GM19351 (cell line): ENCODE data around the gene TMIE.

Experiments
- ATAC-seq: cut with Tn5 transposase; IDR thresholded peaks from one replicate; pipeline ENCODE4 v1.9.1; 2021; ENCODE audit warnings: mild to moderate bottlenecking, moderate library complexity; ENCODE audit not compliant: unreplicated experiment

Gene TMIE

DNA sequence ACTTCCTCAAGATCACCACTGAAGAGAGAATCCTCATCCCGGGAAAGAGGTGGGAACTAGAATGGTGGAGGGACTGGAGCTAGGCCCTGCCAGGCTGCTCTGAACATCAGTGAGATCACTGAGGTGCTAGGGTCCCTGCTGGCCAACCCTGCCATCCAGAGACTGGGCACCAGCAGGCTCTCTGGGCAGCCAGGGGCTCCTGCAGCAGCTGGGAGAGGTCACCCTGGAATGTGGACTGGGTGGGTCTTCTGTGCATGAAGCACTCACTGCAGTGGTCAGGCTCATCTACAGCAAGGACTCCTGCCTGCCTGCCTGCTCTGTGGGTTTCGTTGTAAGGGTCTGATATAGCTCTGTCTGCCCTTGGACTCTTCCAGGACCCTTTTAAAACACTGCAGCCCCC is 32.6 kb upstream of the TMIE start:
- no peak for ATAC-seq

DNA sequence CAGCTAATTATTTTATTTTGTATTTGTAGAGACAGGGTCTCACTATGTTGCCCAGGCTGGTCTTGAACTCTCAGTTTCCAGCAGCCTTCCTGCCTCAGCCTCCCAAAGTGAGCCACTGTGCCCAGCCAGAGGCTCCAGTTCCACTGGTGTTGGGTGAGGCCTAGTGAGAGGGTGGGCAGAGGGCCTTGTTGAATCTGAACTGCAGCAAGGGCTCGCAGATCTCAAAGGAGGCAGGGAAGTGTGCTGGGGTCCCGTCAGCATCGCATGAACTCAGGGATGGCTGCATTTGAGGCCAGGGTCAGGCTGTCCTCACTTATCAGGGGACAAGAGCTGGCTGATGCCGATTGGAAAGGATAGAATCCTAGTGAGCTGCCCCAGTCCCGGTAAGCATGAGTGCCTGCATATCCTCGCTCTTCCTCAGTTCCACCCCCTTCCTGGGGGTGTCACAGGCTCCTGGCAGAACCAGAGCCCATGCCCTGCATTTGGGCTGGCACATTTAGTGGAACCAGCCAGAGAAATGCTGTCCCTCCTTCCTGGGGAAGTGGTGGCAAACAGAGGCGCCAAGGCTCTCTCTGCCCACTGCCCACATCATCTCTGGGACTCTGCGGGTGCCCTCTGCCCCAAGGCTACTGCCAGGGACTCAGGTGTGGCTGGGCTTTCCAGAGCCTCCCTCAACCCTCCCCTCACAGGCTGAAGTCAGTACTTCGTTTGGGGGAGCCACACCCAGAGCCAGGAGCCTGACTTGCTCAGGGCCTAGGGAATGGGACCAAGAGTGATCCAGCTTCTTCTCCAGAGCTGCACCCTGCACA is 31.8 kb upstream of the TMIE start:
- ATAC-seq = no peak

DNA sequence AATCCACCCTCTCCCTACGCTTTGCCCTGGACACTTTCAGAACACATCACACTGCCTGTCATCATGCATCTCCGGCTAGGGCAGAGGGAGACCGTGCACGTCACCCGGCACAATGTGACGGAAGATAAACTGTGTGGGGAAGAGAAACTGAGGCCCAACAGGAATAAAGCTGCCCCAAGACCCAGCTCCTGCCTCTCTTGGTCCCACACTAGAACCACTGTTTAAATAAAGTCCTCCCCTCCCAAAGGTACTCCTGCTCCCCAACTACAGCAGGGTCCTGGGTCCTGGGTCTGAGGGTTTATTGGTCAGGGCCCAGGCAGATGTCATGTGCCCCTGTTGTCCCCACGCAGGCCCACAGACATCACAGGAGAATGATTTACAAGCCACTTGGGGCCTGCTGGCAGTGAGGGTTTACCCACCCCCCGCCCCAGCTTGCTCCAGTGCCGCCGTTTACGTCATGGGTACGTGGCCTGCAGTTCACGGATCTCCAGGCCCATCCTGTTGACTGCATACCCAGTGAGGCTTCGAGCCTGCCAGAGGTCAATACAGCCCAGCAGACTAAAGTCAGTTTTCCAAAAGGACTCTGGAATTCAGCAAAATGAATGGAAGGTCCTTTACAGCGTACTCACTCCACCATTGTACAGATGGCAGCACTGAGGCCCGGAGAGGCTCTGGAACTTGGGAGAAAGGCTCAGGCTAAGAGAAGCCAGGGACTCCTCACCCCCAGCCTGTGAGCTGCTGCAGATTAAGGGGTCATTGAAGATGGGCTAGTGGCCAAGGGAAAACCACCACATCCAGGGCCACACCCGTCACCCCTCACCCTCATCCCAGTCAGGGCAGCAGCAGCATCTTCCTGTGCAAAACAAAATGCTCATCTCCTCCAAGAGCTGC is 30.9 kb upstream of the TMIE start:
- ATAC-seq = no peak

DNA sequence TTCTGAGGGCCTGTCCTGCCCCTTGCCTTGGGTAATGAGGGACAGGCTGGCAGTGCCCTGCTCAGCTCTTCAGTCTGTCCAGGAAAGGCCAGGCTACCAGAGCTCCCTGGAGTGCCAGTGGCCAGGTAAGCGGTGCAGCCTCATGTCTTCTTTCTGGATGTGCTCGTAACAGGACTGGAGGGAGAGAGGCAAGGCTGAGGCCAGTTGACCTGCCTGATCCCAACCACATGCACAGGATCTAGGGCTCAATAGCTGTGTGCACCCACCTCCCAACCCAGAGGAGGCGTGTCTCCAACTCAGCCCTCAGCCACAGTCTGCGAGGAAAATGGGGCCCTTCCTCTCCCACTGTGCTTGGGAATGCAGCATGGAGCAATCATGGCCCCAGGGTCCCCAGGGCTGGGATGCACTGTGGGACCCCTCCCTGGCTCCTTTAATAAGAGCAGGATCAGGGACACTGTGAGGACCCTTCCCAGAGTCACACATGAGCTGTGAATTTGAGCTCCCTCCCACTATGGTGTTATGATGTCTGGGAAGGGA is 30.2 kb upstream of the TMIE start:
- no peak for ATAC-seq

DNA sequence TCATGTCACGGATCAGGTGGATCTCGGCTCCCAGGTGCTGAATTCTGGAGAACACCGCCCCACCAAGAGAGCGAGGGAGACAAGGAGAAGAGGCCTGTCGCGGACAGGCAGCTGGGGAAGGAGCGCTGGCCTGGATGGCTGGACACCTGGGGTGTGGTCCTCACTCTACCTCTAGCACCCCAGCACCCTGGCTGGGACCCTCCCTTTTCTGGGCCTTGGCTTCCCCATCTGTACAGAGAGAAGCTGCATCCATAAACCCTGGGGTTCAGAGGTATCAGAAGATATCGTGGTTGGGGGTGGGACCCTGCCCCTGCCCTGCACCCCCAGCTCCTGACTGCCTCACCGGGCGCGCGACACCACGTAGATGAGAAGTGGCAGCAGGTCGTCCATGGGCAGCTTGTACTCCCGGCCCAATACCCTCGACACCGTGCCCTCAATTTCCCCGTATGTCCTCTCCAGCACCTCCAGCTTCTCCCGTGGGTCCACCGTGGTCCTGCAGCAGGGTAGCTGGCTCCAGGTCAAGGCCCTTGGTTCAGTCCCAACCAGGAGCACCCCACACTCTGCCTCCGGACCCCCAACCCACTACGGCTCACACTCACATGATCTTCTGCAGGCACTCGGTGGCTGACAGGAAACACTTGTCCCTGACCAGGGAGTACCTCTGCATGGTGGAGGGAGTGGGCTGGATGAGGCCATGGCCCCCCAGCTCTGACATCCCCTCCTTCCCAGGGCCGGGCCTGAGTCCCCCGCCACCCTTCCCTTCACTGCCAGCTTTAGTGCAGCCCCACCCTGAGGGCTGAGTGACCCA is 29.4 kb upstream of the TMIE start:
- ATAC-seq = no peak

DNA sequence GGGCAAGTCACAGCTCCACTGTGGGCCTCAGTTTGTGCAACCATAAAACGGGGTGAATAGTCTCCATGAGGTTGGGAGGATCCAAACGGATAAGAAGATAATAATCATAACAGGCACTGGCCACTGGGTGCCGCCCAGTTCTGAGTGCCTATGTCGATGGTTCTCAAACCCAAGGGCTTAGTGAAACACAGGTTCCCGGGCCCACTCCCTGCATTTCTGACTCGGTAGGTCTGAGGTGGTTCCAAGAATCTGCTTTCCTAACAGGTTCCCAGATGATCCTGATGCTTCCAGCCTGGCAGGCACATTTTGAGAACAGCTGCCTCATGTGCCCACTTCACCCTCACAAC is 28.9 kb upstream of the TMIE start:
- ATAC-seq = no peak

DNA sequence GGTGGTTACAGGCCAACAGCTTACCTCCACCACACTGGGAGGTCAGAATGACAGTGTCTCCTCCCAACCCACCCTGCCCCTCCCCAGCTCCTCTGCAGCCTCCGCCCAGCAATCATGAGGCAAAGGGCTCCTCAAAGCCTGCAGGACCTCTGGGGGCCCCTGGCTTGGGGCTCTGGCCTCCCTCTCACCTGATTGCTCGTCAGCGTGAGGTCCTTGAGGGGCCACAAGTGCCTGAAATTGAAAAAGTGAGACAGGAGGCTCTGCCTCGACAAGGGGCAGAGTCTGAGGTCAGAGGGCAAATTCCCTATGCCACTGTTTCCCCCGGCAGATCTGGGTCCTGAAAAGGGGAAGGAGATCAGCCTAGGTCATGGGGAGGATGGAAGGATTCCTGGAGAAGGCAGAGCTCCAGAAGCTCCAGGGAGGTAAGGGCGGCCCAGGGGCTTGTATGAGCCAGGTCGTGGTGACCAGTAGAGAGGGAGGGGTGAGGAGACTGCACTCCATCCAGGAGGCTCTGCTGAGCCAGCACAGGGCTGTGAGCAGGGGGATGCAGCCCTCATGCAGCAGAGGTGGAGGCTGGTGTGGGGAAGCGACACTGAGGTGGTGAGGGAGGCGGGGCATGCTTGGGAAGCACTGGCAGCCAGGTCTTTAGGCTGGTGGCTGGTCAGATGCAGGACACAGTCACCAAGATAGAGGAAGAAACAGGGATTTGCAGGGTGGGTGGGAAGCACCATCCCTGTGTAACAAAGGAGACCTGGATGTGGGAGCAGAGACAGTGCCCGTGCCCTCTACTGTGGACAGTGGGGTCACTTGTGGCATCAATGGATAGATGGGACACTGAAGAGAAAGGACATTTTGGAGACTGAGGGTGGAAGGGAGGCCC is 27.8 kb upstream of the TMIE start:
- ATAC-seq = no peak

DNA sequence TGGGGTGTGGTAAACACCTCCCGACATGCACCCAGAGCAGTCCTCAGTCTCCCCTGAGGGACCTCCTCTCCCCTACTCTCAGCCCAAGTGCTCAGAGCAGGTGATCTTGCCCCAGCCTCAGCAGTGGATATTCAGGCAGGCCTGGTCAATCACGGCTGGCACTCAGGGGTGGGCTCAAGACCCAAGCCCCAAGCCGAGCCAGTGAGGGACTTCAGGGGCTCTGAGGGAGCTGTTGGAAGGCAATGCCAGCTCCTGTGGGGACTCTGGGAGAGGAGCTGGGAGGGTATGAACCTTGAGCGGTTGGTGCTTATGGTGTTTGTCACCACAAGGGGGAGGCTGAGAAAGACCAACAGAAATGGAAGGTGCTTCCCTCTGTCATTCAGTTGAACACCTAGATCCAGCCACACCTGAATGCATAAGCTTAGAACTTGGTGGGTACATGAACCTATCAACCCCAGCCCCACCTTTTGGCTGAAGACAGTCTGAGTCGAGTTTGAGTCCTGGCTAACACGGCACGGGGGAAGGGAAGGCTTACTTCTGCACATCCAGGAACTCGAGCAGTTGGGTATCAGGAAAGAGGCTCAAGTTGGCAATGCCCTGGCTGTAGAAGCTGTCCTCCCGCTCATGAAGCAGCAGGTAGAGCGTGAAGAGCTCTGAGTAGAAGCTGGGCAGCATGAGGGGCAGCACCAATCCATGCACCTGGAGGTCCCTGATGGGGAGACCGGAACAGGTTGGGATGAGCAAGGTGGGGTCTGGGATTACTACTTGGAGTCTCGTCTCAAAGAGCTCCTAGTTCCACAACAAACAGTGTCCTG is 27.0 kb upstream of the TMIE start:
- no peak for ATAC-seq

DNA sequence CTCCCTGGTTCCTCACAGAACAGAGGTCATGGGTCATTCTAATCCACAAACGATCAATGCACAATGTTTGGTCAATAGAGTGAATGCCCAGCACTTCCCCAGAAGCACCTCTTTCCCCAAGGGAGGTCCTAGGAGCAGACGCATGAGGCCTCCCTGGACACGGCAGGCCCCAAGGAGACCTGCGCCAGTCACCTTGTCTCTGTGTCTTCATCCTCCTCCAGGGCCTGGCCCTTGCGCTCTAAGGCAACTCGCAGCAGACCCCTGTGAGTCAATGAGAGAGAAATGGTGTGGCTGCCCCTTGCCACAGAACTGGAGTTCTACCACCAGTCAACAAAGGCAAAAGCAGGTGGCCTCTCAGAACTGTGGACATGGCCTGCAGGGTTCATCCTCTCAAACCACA is 25.8 kb upstream of the TMIE start:
- ATAC-seq = no peak

DNA sequence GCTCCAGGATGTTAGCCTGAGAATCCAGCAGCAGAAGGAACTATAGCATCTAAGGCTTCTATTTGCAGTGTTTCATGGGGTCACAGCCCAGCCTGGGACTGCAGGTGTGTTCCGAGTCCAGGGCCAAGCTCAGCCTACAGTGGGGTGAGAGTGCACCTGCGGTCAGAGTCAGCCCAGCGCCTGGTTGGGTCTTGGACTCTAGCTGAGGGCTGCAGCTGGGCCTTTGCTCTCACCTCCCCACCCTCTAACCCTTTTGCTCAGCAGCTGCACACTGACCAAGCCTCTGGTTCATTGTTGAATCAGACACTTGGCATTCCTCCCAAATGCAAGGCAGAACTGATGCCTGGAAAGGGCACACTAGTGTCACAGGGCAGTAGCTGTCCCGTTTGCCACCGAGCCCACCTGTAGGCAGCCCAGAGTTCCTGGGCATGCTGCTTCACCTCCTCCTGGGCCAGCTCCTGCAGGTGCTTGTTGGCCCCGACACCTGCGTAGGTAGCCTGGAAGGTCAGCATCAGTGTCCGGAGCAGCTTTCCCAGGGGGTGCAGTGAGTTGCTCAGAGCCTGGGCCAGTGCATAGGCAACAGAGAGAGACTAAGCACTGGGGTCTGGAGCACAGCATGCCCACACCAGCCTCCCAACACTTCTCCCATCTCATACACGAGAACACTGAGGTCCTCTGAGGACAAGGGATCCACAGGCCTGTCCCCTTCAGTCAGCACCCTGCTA is 25.2 kb upstream of the TMIE start:
- ATAC-seq = no peak

DNA sequence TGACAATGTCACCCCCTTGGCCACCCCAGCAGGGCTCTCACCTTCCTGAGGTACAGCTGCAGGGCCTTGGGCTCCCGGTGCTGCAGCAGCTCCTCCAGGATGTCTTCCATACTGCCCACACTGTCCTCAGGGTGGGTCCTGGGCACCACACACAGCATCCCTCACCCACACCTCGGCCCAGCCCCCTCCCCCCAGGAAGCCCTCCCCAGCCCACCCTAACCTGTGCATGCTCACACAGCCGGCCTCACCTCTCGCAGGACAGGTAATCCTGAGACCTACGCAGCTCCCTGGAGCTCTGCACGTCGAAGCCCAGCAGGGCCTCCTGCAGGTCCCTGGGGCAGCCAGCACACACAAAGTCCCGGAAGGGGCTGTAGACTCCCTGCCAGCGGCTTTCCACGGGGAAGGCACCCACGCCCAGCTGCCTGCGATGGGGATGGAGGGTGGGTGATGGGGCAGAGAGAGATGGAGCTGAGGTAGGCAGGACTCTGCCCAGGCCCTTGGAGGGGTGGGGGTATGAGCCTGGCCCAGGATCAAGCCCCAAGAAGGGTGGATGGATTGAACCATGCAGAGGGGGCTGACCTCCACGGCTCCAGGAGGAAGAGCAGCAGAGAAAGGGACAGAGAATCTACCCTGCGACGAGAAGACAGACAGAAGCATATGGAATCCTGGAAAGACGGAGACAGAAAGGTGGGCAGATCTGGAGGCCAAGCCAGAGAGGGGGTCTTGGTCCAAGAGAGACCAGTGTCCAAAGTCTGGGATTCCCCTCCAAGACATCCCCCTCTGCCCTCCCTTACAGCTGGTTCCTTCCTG is 24.4 kb upstream of the TMIE start:
- no peak for ATAC-seq

DNA sequence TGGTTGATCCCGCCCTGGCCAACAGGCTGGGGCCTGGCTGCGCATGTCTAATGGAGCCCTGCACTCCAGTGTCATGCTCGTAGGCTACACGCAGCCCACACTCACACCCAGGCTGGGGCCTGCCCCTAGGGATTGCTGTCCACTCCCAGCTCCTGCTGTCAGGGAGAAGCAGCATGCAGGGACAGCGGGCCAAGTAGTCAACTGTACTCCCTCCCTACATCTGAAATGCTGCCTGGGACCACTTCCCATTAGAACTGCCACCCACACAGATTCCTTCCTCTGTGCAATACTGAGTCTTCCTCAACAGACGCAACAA is 23.8 kb upstream of the TMIE start:
- ATAC-seq = no peak

DNA sequence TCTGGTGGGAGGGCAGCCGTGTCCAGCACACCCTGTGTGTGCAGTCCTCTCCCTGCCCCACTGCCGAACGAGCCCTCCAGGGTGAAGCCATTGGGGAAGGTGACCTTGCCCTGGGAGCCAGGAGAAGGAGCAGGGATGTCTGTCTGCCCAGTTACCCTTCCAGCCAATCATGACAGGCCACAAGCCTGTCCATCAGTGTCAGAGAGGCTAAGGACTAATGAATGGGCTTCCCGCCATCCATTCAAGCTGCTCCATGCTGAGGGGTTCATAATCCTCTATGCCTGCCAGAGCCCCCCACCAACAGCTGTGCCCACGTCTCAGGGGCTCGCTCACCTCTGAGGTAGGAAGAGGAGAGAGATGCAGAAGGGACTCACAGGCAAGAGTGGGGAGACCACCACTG is 22.9 kb upstream of the TMIE start:
- no peak for ATAC-seq

DNA sequence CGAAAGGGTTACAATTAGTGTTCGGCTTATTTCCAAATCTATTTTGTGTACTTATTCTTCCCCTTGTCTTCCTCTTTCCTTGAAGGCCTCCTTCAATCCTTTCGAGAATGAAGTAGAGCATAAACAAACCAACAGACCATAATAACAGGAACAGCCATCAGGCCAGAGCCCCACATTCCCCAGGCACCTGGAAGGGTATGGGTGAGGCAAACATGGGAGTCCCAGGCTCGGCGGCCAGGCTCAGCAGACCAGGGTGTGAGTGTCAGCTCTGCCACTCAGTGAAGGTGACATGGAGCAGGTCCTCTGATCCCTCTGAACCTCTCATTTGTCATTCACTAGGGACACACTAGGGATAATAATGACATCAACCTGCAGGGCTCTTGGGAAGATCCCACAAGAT is 21.5 kb upstream of the TMIE start:
- no peak for ATAC-seq

DNA sequence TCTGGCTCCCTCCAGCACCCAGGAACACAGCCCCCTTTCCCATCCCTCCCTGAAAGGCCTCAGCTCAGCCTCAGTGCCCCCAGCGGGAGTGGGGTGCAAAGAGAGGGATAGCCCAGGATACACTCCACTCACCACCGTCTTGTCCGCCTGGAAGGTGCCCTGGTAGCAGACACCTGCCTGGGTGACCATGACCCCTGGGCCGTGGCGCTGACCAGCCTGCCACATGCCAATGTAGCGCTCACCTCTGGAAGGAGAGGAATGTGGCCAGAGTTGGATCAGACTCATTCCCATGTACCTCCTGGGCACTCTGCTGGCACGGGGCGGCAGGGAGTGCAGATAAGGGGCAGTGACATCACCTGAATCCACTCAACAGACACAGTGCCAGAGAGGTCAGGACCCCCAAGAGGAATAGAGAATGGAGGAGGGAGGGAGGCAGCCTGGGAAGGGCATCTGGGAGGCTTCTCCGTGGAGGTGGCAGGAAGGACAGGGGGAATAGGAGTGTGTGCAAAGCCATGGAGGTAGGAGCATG is 20.8 kb upstream of the TMIE start:
- no peak for ATAC-seq

DNA sequence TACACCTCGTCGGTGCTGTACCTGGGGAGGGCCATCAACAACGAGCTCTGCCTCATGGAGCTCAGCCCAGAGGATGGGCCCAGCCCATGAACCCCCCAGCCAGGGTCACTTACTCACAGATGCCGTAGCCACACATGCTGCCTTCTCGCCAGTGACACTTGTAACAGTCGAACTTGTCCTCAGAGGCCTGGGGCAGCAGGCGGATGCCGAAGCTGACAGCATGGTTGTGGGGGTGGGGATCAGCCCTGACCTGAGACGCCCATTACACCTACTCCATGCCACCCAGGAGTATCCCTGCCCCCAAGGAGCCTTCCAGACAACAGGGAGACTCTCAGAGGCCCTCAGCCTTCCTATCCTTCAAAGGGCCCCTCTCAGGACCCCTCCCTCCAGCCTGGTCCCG is 19.8 kb upstream of the TMIE start:
- no peak for ATAC-seq

DNA sequence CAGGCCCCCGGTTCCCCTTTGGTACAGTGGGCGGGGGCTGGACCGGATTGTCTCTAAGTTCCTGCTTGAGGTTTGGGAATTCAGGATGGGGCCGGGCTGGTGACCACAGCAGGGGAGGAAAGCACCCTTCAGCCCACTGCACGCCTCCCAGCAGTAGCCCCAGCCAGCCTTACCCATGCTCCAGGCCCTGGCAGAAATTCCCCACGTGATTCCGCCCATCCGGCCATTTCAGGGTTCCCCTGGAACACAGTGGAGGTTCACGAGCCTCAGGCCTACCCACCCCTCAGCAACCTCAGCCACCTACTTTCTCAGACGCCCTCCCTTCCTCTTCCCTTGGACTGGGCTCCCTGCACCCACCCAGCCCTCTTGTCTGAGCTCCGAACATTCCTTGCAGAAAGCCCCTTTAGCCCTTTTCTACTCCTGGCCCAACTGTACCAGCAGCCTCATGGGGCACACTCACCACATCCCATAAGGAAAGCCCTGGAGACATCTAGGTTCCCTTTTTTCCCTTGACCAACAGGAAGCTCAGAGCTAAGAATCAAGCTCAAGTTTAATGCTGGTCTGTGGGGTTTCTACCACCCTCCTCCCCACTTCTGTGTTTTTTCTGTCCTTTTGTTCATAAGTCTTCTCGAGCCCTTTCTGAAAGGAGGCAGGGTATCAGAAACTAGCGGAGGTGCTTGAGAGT is 19.2 kb upstream of the TMIE start:
- ATAC-seq = no peak
